HepG2 (cell line): Measurements from ENCODE around the gene AXIN2. TPM values are rescaled to one million over a fixed set of nuclear protein-coding genes. Genes with fewer than 3 reads are reported as not detected.

Source experiments
- CBX5 ChIP-seq: sonication (generic); formaldehyde crosslinking; IDR thresholded peaks from 2 replicates; pipeline ENCODE4 v1.4.0; 2020; ENCODE audit warnings: missing genetic modification reagents, borderline replicate concordance
- GMEB2 ChIP-seq: IDR thresholded peaks from 2 replicates; pipeline ENCODE4 v1.6.1; 2016; ENCODE audit warnings: missing biosample characterization, missing genetic modification reagents, low read depth
- HDAC6 ChIP-seq: fragments of 200-600 bp; sonication (generic); IDR thresholded peaks from 2 replicates; pipeline ENCODE4 v1.7.0; 2017; ENCODE audit warnings: mild to moderate bottlenecking, antibody characterized with exemption, low read length, low read depth
- ISL2 ChIP-seq: sonication (generic); formaldehyde crosslinking; IDR thresholded peaks from 2 replicates; pipeline ENCODE4 v1.5.0; 2020; ENCODE audit warnings: missing genetic modification reagents
- KAT2B ChIP-seq: fragments of 150-350 bp; IDR thresholded peaks from 2 replicates; pipeline ENCODE4 v1.6.1; 2014; ENCODE audit warnings: low read depth, low read length, borderline replicate concordance
- KDM2A ChIP-seq: sonication (generic); formaldehyde crosslinking; IDR thresholded peaks from 2 replicates; pipeline ENCODE4 v1.4.0; 2020; ENCODE audit warnings: low read depth, missing genetic modification reagents, borderline replicate concordance
- PHF5A ChIP-seq: IDR thresholded peaks from one replicate; pipeline ENCODE4 v1.6.1; 2018; ENCODE audit warnings: low read depth, missing genetic modification reagents; ENCODE audit not compliant: unreplicated experiment
- PHF8 ChIP-seq: sonication (generic); formaldehyde crosslinking; IDR thresholded peaks from 2 replicates; pipeline ENCODE4 v1.5.0; 2020; ENCODE audit warnings: missing genetic modification reagents
- POLR2A ChIP-seq, 2 experiments: IDR thresholded peaks; 2 replicates each; pipeline ENCODE4 v1.6.1; 2011; ENCODE audit warnings: low read depth in 2 of 2, low read length in 2 of 2, mild to moderate bottlenecking in 1 of 2, moderate library complexity in 1 of 2; ENCODE audit not compliant: insufficient read depth in 1 of 2
- SALL1 ChIP-seq: sonication (generic); formaldehyde crosslinking; IDR thresholded peaks from 2 replicates; pipeline ENCODE4 v1.8.0; 2022; ENCODE audit warnings: mild to moderate bottlenecking, missing genetic modification reagents
- SRY ChIP-seq: sonication (generic); formaldehyde crosslinking; IDR thresholded peaks from 2 replicates; pipeline ENCODE4 v1.8.0; 2022; ENCODE audit warnings: mild to moderate bottlenecking, missing genetic modification reagents
- ZBTB40 ChIP-seq, 2 experiments: fragments of 450-650 bp in 1 of 2; sonication (generic) in 1 of 2; formaldehyde crosslinking in 1 of 2; IDR thresholded peaks; 2 replicates each; pipeline versions ENCODE4 v1.6.1 to v1.8.0; 2016 to 2022; ENCODE audit warnings: antibody characterized with exemption in 1 of 2, mild to moderate bottlenecking in 1 of 2, missing genetic modification reagents in 1 of 2
- ZC3H13 ChIP-seq: sonication (generic); formaldehyde crosslinking; IDR thresholded peaks from 2 replicates; pipeline ENCODE4 v1.8.1; 2023; ENCODE audit warnings: mild to moderate bottlenecking, missing genetic modification reagents, moderate library complexity
- ZKSCAN5 ChIP-seq: sonication (generic); formaldehyde crosslinking; IDR thresholded peaks from 2 replicates; pipeline ENCODE4 v1.5.1; 2020; ENCODE audit warnings: mild to moderate bottlenecking, missing genetic modification reagents
- polyA plus RNA-seq, 8 experiments: library from polyadenylated mRNA; depleted of rRNA in 3 of 8; stranded (reverse) in 7 of 8; unstranded in 1 of 8; fragments of >200 nt; fragmentation: Illumina TruSeq in 4 of 8; extraction: Trizol in 4 of 8; gene quantifications; 2 replicates each; pipeline versions ENCODE4 v1.2.1 to v1.2.3, GENCODE V29; 2011 to 2016; ENCODE audit warnings: low read depth in 4 of 8, missing spikeins in 1 of 8, mixed read lengths in 1 of 8; ENCODE audit not compliant: insufficient read depth in 1 of 8
- total RNA-seq, 5 experiments: library from RNA; depleted of rRNA; stranded (reverse); fragments of >200 nt; fragmentation: Illumina TruSeq; extraction: Trizol; gene quantifications; 2 replicates each; pipeline ENCODE4 v1.2.3, GENCODE V29; 2016; ENCODE audit warnings: low read depth in 1 of 5

Gene AXIN2
- total and polyA plus RNA-seq, 2 of the 13 experiments (the other 11 are each of a cell fraction or from before 2014, with no cell fraction given): 58.6 to 63.4 TPM

- no peak for TF ChIP-seq ZBTB40 (IDR thresholded peaks at IDR 0.05)
- peak; percentile 28; the same call in 1 of the 2 replicates for TF ChIP-seq ZBTB40 (CRISPR knock-in tag; IDR thresholded peaks at IDR 0.05)
- TF ChIP-seq KAT2B: no peak
- TF ChIP-seq POLR2A (IDR thresholded peaks at IDR 0.05; ENCODE audit: insufficient read depth in 1 of 2, low read depth in 2 of 2, low read length in 2 of 2): peak; percentile 9 to 12; a peak in 2 of 4 replicates
- 0 out of 2 replicates have a peak, but pooled peaks have one; percentile 29 for TF ChIP-seq PHF8 (CRISPR knock-in tag)
- peak; percentile 86; the same call in 1 of the 2 replicates for TF ChIP-seq ZKSCAN5 (CRISPR knock-in tag)
- 0 out of 2 replicates have a peak, but pooled peaks have one; percentile 19 for TF ChIP-seq ISL2 (CRISPR knock-in tag)
- TF ChIP-seq HDAC6: no peak
- TF ChIP-seq GMEB2: no peak
- 0 out of 2 replicates have a peak, but pooled peaks have one; percentile 20 for TF ChIP-seq SRY (CRISPR knock-in tag)
- TF ChIP-seq KDM2A (CRISPR knock-in tag): peak; percentile 28; the same call in 1 of the 2 replicates
- TF ChIP-seq CBX5 (CRISPR knock-in tag): 0 out of 2 replicates have a peak, but pooled peaks have one; percentile 27
- TF ChIP-seq SALL1 (CRISPR knock-in tag): peak; percentile 9; the same call in 1 of the 2 replicates
- TF ChIP-seq ZC3H13 (CRISPR knock-in tag): no peak
- TF ChIP-seq PHF5A (CRISPR knock-in tag): no peak
Observed at GRCh38 chr17:65558683-65559460, 2.6 kb downstream of the AXIN2 start (continued).
